Smooth muscle cell of the brain vasculature (primary cell): Measurements from ENCODE around the gene HOXD9.

Experiments
- DNase-seq: peaks from one replicate; pipeline ENCODE4 v3.0.0-alpha.2; 2012; ENCODE audit warnings: low read depth, low spot score

Gene HOXD9

GRCh38 chr2:176085861-176086771, 36.4 kb upstream of the HOXD9 start:
- no peak for DNase-seq

GRCh38 chr2:176087330-176088047, 35.0 kb upstream of the HOXD9 start:
- no peak for DNase-seq

- DNase-seq, result no peak
Observed at GRCh38 chr2:176088048-176088936, 34.2 kb upstream of the HOXD9 start.

- DNase-seq, result no peak
Observed at GRCh38 chr2:176088937-176089842, 33.3 kb upstream of the HOXD9 start.

- no peak for DNase-seq
Observed at GRCh38 chr2:176089843-176090395, 32.6 kb upstream of the HOXD9 start.

GRCh38 chr2:176090862-176091261, 31.7 kb upstream of the HOXD9 start:
- DNase-seq, result no peak

- no peak for DNase-seq
Observed at GRCh38 chr2:176091329-176092258, 30.9 kb upstream of the HOXD9 start.

GRCh38 chr2:176092270-176093144, 30.0 kb upstream of the HOXD9 start, which contains the start of gene HOXD13:
TSS of gene HOXD13 (plus strand) at chr2:176092721. CDS start at chr2:176092891, 170 bp downstream.
- DNase-seq, result no peak

- no peak for DNase-seq
Observed at GRCh38 chr2:176093145-176093897, 29.2 kb upstream of the HOXD9 start.

- DNase-seq, result no peak
Observed at GRCh38 chr2:176093898-176094249, 28.6 kb upstream of the HOXD9 start.

GRCh38 chr2:176094349-176094748, 28.2 kb upstream of the HOXD9 start:
- DNase-seq, result no peak

- DNase-seq, result no peak
Observed at GRCh38 chr2:176095421-176095820, 27.1 kb upstream of the HOXD9 start.

- no peak for DNase-seq
Observed at GRCh38 chr2:176096243-176096985, 26.1 kb upstream of the HOXD9 start.

GRCh38 chr2:176096986-176097819, 25.3 kb upstream of the HOXD9 start:
- peak; percentile 23 for DNase-seq

GRCh38 chr2:176097820-176098365, 24.6 kb upstream of the HOXD9 start:
- no peak for DNase-seq
